SU-DHL-6 (cell line): Measurements from ENCODE around the gene COL5A1.

Source experiments
- H2AFZ ChIP-seq: fragments of 200-600 bp; sonication (generic); 2 replicates; pipeline ENCODE4 v1.6.1; 2014; ENCODE audit warnings: low read depth, mild to moderate bottlenecking, moderate library complexity, mixed read lengths, antibody characterized with exemption, low read length; ENCODE audit not compliant: severe bottlenecking
- H3F3A ChIP-seq: fragments of 200-600 bp; shearing (Covaris generic); 2 replicates; pipeline ENCODE4 v1.6.0; 2016; ENCODE audit warnings: antibody characterized with exemption, mild to moderate bottlenecking; ENCODE audit not compliant: insufficient read depth
- H3K27ac ChIP-seq: fragments of 200-600 bp; sonication (generic); 2 replicates; pipeline ENCODE4 v1.5.1; 2016; ENCODE audit warnings: low read depth, mild to moderate bottlenecking, low read length, moderate library complexity, mixed read lengths
- H3K27me3 ChIP-seq: fragments of 200-600 bp; sonication (generic), shearing (Covaris generic); 2 replicates; pipeline ENCODE4 v1.6.0; 2014; ENCODE audit warnings: mild to moderate bottlenecking, low read length
- H3K36me3 ChIP-seq: fragments of 200-600 bp; sonication (generic); 2 replicates; pipeline ENCODE4 v1.6.1; 2014; ENCODE audit warnings: mild to moderate bottlenecking, low read length, mixed read lengths
- H3K4me2 ChIP-seq: fragments of 300-600, 200-600 bp; shearing (Covaris generic), sonication (generic); 2 replicates; pipeline ENCODE4 v1.6.0; 2014; ENCODE audit warnings: low read length, low read depth, mild to moderate bottlenecking; ENCODE audit not compliant: poor library complexity, severe bottlenecking
- H3K4me3 ChIP-seq: fragments of 200-600 bp; sonication (generic); 2 replicates; pipeline ENCODE4 v1.5.1; 2014; ENCODE audit warnings: antibody characterized with exemption, low read length, mild to moderate bottlenecking, mixed read lengths; ENCODE audit not compliant: insufficient read depth, poor library complexity, severe bottlenecking
- H3K79me2 ChIP-seq: fragments of 200-600 bp; sonication (generic); 2 replicates; pipeline ENCODE4 v1.6.1; 2014; ENCODE audit warnings: mild to moderate bottlenecking, low read length, moderate library complexity; ENCODE audit not compliant: insufficient read depth
- H3K9ac ChIP-seq: fragments of 200-600 bp; sonication (generic); 2 replicates; pipeline ENCODE4 v1.7.0; 2014; ENCODE audit warnings: mild to moderate bottlenecking, low read length
- H3K9me2 ChIP-seq: fragments of 200-600 bp; sonication (generic); replicated peaks from 2 replicates; pipeline ENCODE4 v1.6.1; 2014; ENCODE audit warnings: low read length; ENCODE audit not compliant: insufficient read depth
- H3K9me3 ChIP-seq: fragments of 200-600 bp; sonication (generic); 2 replicates; pipeline ENCODE4 v1.6.1; 2014; ENCODE audit warnings: low read length, mixed read lengths; ENCODE audit not compliant: insufficient read depth
- H4K20me1 ChIP-seq: fragments of 200-600 bp; sonication (generic); 2 replicates; pipeline ENCODE4 v1.6.1; 2014; ENCODE audit warnings: low read depth, mild to moderate bottlenecking, antibody characterized with exemption, low read length, moderate library complexity, mixed read lengths
- CTCF ChIP-seq: fragments of 200-600 bp; sonication (generic); IDR thresholded peaks from one replicate; pipeline ENCODE4 v1.5.1; 2017; ENCODE audit warnings: antibody characterized with exemption, mild to moderate bottlenecking, low read length, moderate library complexity; ENCODE audit not compliant: insufficient read depth, poor library complexity, severe bottlenecking
- EZH2phosphoT487 ChIP-seq: fragments of 200-600 bp; sonication (generic), shearing (Covaris generic); conservative IDR thresholded peaks from 2 replicates; pipeline ENCODE4 v1.6.1; 2018; ENCODE audit warnings: mild to moderate bottlenecking, antibody characterized with exemption, low read length, moderate library complexity, mixed read lengths

Gene COL5A1

GRCh38 chr9:134629586-134630392, 11.8 kb upstream of the COL5A1 start:
- Histone ChIP-seq H3F3A (no peaks in the 10 kb centered on the region), H3K79me2 (no peaks in the 10 kb centered on the region), H3K4me2 (no peak overlapping the region), H4K20me1 (no peaks in the 10 kb centered on the region), H2AFZ (no peak overlapping the region), H3K36me3 (no peaks in the 10 kb centered on the region), H3K27ac (no peak overlapping the region), H3K27me3 (no peaks in the 10 kb centered on the region), H3K9ac (no peak overlapping the region), H3K9me3 (no peaks in the 10 kb centered on the region), H3K4me3 (no peak overlapping the region), H3K9me2 (no peaks in the 10 kb centered on the region)
- TF ChIP-seq CTCF (no peak), EZH2phosphoT487 (no peak)

GRCh38 chr9:134630393-134630790, 11.2 kb upstream of the COL5A1 start:
- Histone ChIP-seq H3K27me3 (no peaks in the 10 kb centered on the region), H3K4me2 (no peak overlapping the region), H2AFZ (no peak overlapping the region), H3K4me3 (no peak overlapping the region), H3F3A (no peaks in the 10 kb centered on the region), H3K27ac (no peak overlapping the region), H3K36me3 (no peaks in the 10 kb centered on the region), H3K9ac (no peak overlapping the region), H3K9me2 (no peaks in the 10 kb centered on the region), H3K9me3 (no peaks in the 10 kb centered on the region), H3K79me2 (no peaks in the 10 kb centered on the region), H4K20me1 (no peaks in the 10 kb centered on the region)
- no peak for TF ChIP-seq EZH2phosphoT487
- no peak for TF ChIP-seq CTCF

- H3K27me3 ChIP-seq = no peaks in the 10 kb centered on the region
- no peak overlapping the region for H2AFZ ChIP-seq
- no peaks in the 10 kb centered on the region for H3F3A ChIP-seq
- no peak overlapping the region for H3K9ac ChIP-seq
- H3K4me3 ChIP-seq = no peak overlapping the region
- TF ChIP-seq CTCF = no peak
- no peak for TF ChIP-seq EZH2phosphoT487
- H3K79me2 ChIP-seq = no peaks in the 10 kb centered on the region
- no peaks in the 10 kb centered on the region for H4K20me1 ChIP-seq
- no peak overlapping the region for H3K4me2 ChIP-seq
- H3K9me3 ChIP-seq = no peaks in the 10 kb centered on the region
- no peaks in the 10 kb centered on the region for H3K36me3 ChIP-seq
- no peaks in the 10 kb centered on the region for H3K9me2 ChIP-seq
- H3K27ac ChIP-seq = no peak overlapping the region
Observed at GRCh38 chr9:134630861-134631260, 10.7 kb upstream of the COL5A1 start.
